GM23338 (cell line): ENCODE results near the gene UNC13C. TPM values are rescaled to one million over a fixed set of nuclear protein-coding genes. Genes with fewer than 3 reads are reported as not detected.

Experiments used
- ATAC-seq: fragments of 200-7000 bp; cut with Tn5 transposase; 3 replicates; pipeline ENCODE4 v1.9.1; 2020
- DNase-seq: peaks from one replicate; pipeline ENCODE4 v3.0.0-alpha.2; 2015; ENCODE audit warnings: low spot score
- H2AFZ ChIP-seq: fragments of 200-600 bp; sonication (generic); 2 replicates; pipeline ENCODE4 v1.8.0; 2016; ENCODE audit warnings: antibody characterized with exemption, mild to moderate bottlenecking, moderate library complexity
- H3F3A ChIP-seq: fragments of 200-600 bp; sonication (generic); replicated peaks from 2 replicates; pipeline ENCODE4 v1.8.0; 2017; ENCODE audit warnings: antibody characterized with exemption, mixed run types, low read depth
- H3K27ac ChIP-seq: fragments of 200-600 bp; sonication (generic); 2 replicates; pipeline ENCODE4 v1.6.1; 2016; ENCODE audit warnings: low read depth
- H3K27me3 ChIP-seq: fragments of 200-600 bp; sonication (generic); 2 replicates; pipeline ENCODE4 v1.8.0; 2016; ENCODE audit warnings: mild to moderate bottlenecking, mixed run types, moderate library complexity; ENCODE audit not compliant: insufficient read depth
- H3K36me3 ChIP-seq: fragments of 200-600 bp; sonication (generic); 2 replicates; pipeline ENCODE4 v1.8.0; 2016; ENCODE audit warnings: mild to moderate bottlenecking; ENCODE audit not compliant: insufficient read depth
- H3K4me1 ChIP-seq: fragments of 200-600 bp; sonication (generic); 2 replicates; pipeline ENCODE4 v1.8.0; 2016; ENCODE audit warnings: mild to moderate bottlenecking, moderate library complexity; ENCODE audit not compliant: insufficient read depth
- H3K4me2 ChIP-seq: fragments of 200-600 bp; sonication (generic); 2 replicates; pipeline ENCODE4 v1.7.1; 2017; ENCODE audit warnings: mixed run types
- H3K4me3 ChIP-seq: fragments of 200-600 bp; sonication (generic); 2 replicates; pipeline ENCODE4 v1.6.1; 2016; ENCODE audit warnings: mixed run types
- H3K79me2 ChIP-seq: fragments of 200-600 bp; sonication (generic); replicated peaks from 2 replicates; pipeline ENCODE4 v1.8.0; 2017; ENCODE audit warnings: mild to moderate bottlenecking; ENCODE audit not compliant: insufficient read depth
- H3K9me2 ChIP-seq: fragments of 200-600 bp; sonication (generic); 2 replicates; pipeline ENCODE4 v1.8.0; 2017; ENCODE audit not compliant: insufficient read depth
- H4K20me1 ChIP-seq: fragments of 200-600 bp; sonication (generic); replicated peaks from 2 replicates; pipeline ENCODE4 v1.8.0; 2017; ENCODE audit warnings: mild to moderate bottlenecking; ENCODE audit not compliant: insufficient read depth
- H3K27ac Mint-ChIP-seq: 2 replicates; pipeline ENCODE4 v1.8.0; 2020; ENCODE audit warnings: inconsistent platforms, mild to moderate bottlenecking, moderate library complexity, mixed read lengths
- H3K27me3 Mint-ChIP-seq: 3 replicates; pipeline ENCODE4 v1.8.0; 2022; ENCODE audit warnings: low read depth, mild to moderate bottlenecking, moderate library complexity, mixed read lengths, inconsistent platforms; ENCODE audit not compliant: insufficient read depth, poor library complexity
- H3K36me3 Mint-ChIP-seq: 3 replicates; pipeline ENCODE4 v1.8.0; 2021; ENCODE audit warnings: low read depth, mild to moderate bottlenecking, inconsistent platforms, moderate library complexity, mixed read lengths
- H3K4me1 Mint-ChIP-seq: 3 replicates; pipeline ENCODE4 v1.8.0; 2020; ENCODE audit warnings: mild to moderate bottlenecking, inconsistent platforms, mixed read lengths
- H3K4me3 Mint-ChIP-seq: 3 replicates; pipeline ENCODE4 v1.8.0; 2021; ENCODE audit warnings: moderate library complexity, mild to moderate bottlenecking, inconsistent platforms, mixed read lengths
- H3K9me3 Mint-ChIP-seq: 3 replicates; pipeline ENCODE4 v1.8.0; 2020; ENCODE audit warnings: moderate library complexity, mild to moderate bottlenecking, inconsistent platforms, mixed read lengths
- CREB1 ChIP-seq: fragments of 250-450 bp; sonication (Bioruptor Pico); IDR thresholded peaks from 2 replicates; pipeline ENCODE4 v1.5.0; 2020; ENCODE audit warnings: low read depth, mild to moderate bottlenecking, moderate library complexity
- NANOG ChIP-seq: IDR thresholded peaks from 2 replicates; pipeline ENCODE4 v1.6.1; 2016; ENCODE audit warnings: antibody characterized with exemption, borderline replicate concordance
- POLR2AphosphoS5 ChIP-seq: IDR thresholded peaks from 2 replicates; pipeline ENCODE4 v1.6.1; 2016; ENCODE audit warnings: antibody characterized with exemption, low read depth
- STAT1 ChIP-seq: IDR thresholded peaks from one replicate; pipeline ENCODE4 v1.6.1; 2016; ENCODE audit warnings: antibody characterized with exemption; ENCODE audit not compliant: unreplicated experiment
- ZNF114 ChIP-seq: fragments of 250-450 bp; sonication (Bioruptor Pico); IDR thresholded peaks from 2 replicates; pipeline ENCODE4 v1.5.0; 2020; ENCODE audit warnings: mild to moderate bottlenecking, moderate library complexity
- ZNF331 ChIP-seq: fragments of 250-450 bp; sonication (Bioruptor Pico); IDR thresholded peaks from 2 replicates; pipeline ENCODE4 v1.5.0; 2020; ENCODE audit warnings: low read depth, mild to moderate bottlenecking, moderate library complexity
- polyA plus RNA-seq: library from polyadenylated mRNA; unstranded; fragments of >200 nt; fragmentation: Nextera tagmentation; extraction: Ambion mirVana; gene quantifications from 2 replicates; pipeline ENCODE4 v1.2.1, GENCODE V29; 2016
- total RNA-seq: library from RNA; depleted of rRNA; stranded (reverse); fragments of >200 nt; shearing (Covaris generic); gene quantifications from 2 replicates; pipeline ENCODE4 v1.2.3, GENCODE V29; 2014
- TF ChIP-seq, protein P1 (sequence below), 2 experiments: fragments of 200-600 bp in 1 of 2; sonication (generic) in 1 of 2; conservative IDR thresholded peaks; 2 replicates each; pipeline versions ENCODE4 v1.5.1 to v1.6.1; 2016 to 2017; ENCODE audit warnings: antibody characterized with exemption in 2 of 2, low read depth in 2 of 2, mild to moderate bottlenecking in 2 of 2, moderate library complexity in 1 of 2
- TF ChIP-seq, protein P2 (sequence below): IDR thresholded peaks from one replicate; pipeline ENCODE4 v1.6.1; 2018; ENCODE audit warnings: antibody characterized with exemption; ENCODE audit not compliant: unreplicated experiment
- TF ChIP-seq, protein P3 (sequence below): fragments of 250-450 bp; sonication (Bioruptor Pico); IDR thresholded peaks from 2 replicates; pipeline ENCODE4 v1.5.0; 2020; ENCODE audit warnings: mild to moderate bottlenecking, moderate library complexity
- TF ChIP-seq, protein P4 (sequence below): IDR thresholded peaks from 2 replicates; pipeline ENCODE4 v1.6.1; 2016; ENCODE audit warnings: antibody characterized with exemption

UNC13C gene
- total and polyA plus RNA-seq, 2 experiments from 2014 or later, result 0.03 TPM; not detected in 1

DNA sequence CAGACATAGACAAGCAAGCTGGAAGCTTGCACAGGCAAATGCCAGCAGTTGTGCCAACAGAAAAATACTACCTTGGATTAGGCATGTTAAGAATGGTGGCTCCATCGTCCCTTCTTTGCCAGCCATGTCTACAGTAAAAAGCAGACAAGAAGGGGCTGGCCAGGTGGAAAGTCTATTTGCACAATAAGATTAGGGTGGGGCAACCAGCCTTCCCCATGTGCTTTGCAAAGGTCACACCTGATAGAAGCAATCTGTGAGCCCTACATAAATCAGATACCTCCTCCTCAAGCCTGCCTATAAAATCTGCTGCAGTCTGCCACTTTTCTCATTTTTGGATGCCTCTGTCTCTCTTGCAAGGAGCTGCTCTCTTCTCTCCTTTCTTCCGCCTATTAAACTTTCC lies 662.6 kb downstream of the UNC13C start:
- H3K4me3 ChIP-seq, result no peak overlapping the region
- Mint-ChIP-seq H3K4me1 (no peaks in the 10 kb centered on the region), H3K36me3 (no peaks in the 10 kb centered on the region), H3K4me3 (no peak overlapping the region), H3K9me3 (peaks cover 46% of the 10 kb centered on the region), H3K27me3 (no peaks in the 10 kb centered on the region), H3K27ac (no peak overlapping the region)
- no peak overlapping the region for H2AFZ ChIP-seq
- no peaks in the 10 kb centered on the region for H3F3A ChIP-seq
- 0 out of 2 replicates have a peak, but pooled peaks cover 4% of the 10 kb centered on the region for H3K36me3 ChIP-seq
- H3K9me2 ChIP-seq, result no peaks in the 10 kb centered on the region
- no peaks in the 10 kb centered on the region for H4K20me1 ChIP-seq
- no peak for TF ChIP-seq CREB1 (CRISPR knock-in tag)
- TF ChIP-seq ZNF114 (CRISPR knock-in tag), result no peak
- TF ChIP-seq, protein P1, sequence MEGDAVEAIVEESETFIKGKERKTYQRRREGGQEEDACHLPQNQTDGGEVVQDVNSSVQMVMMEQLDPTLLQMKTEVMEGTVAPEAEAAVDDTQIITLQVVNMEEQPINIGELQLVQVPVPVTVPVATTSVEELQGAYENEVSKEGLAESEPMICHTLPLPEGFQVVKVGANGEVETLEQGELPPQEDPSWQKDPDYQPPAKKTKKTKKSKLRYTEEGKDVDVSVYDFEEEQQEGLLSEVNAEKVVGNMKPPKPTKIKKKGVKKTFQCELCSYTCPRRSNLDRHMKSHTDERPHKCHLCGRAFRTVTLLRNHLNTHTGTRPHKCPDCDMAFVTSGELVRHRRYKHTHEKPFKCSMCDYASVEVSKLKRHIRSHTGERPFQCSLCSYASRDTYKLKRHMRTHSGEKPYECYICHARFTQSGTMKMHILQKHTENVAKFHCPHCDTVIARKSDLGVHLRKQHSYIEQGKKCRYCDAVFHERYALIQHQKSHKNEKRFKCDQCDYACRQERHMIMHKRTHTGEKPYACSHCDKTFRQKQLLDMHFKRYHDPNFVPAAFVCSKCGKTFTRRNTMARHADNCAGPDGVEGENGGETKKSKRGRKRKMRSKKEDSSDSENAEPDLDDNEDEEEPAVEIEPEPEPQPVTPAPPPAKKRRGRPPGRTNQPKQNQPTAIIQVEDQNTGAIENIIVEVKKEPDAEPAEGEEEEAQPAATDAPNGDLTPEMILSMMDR (conservative IDR thresholded peaks at IDR 0.05; ENCODE audit: low read depth in 2 of 2), result no peak
- TF ChIP-seq, protein P2, sequence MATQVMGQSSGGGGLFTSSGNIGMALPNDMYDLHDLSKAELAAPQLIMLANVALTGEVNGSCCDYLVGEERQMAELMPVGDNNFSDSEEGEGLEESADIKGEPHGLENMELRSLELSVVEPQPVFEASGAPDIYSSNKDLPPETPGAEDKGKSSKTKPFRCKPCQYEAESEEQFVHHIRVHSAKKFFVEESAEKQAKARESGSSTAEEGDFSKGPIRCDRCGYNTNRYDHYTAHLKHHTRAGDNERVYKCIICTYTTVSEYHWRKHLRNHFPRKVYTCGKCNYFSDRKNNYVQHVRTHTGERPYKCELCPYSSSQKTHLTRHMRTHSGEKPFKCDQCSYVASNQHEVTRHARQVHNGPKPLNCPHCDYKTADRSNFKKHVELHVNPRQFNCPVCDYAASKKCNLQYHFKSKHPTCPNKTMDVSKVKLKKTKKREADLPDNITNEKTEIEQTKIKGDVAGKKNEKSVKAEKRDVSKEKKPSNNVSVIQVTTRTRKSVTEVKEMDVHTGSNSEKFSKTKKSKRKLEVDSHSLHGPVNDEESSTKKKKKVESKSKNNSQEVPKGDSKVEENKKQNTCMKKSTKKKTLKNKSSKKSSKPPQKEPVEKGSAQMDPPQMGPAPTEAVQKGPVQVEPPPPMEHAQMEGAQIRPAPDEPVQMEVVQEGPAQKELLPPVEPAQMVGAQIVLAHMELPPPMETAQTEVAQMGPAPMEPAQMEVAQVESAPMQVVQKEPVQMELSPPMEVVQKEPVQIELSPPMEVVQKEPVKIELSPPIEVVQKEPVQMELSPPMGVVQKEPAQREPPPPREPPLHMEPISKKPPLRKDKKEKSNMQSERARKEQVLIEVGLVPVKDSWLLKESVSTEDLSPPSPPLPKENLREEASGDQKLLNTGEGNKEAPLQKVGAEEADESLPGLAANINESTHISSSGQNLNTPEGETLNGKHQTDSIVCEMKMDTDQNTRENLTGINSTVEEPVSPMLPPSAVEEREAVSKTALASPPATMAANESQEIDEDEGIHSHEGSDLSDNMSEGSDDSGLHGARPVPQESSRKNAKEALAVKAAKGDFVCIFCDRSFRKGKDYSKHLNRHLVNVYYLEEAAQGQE, result no peak
- TF ChIP-seq STAT1, result no peak
- TF ChIP-seq, protein P3, sequence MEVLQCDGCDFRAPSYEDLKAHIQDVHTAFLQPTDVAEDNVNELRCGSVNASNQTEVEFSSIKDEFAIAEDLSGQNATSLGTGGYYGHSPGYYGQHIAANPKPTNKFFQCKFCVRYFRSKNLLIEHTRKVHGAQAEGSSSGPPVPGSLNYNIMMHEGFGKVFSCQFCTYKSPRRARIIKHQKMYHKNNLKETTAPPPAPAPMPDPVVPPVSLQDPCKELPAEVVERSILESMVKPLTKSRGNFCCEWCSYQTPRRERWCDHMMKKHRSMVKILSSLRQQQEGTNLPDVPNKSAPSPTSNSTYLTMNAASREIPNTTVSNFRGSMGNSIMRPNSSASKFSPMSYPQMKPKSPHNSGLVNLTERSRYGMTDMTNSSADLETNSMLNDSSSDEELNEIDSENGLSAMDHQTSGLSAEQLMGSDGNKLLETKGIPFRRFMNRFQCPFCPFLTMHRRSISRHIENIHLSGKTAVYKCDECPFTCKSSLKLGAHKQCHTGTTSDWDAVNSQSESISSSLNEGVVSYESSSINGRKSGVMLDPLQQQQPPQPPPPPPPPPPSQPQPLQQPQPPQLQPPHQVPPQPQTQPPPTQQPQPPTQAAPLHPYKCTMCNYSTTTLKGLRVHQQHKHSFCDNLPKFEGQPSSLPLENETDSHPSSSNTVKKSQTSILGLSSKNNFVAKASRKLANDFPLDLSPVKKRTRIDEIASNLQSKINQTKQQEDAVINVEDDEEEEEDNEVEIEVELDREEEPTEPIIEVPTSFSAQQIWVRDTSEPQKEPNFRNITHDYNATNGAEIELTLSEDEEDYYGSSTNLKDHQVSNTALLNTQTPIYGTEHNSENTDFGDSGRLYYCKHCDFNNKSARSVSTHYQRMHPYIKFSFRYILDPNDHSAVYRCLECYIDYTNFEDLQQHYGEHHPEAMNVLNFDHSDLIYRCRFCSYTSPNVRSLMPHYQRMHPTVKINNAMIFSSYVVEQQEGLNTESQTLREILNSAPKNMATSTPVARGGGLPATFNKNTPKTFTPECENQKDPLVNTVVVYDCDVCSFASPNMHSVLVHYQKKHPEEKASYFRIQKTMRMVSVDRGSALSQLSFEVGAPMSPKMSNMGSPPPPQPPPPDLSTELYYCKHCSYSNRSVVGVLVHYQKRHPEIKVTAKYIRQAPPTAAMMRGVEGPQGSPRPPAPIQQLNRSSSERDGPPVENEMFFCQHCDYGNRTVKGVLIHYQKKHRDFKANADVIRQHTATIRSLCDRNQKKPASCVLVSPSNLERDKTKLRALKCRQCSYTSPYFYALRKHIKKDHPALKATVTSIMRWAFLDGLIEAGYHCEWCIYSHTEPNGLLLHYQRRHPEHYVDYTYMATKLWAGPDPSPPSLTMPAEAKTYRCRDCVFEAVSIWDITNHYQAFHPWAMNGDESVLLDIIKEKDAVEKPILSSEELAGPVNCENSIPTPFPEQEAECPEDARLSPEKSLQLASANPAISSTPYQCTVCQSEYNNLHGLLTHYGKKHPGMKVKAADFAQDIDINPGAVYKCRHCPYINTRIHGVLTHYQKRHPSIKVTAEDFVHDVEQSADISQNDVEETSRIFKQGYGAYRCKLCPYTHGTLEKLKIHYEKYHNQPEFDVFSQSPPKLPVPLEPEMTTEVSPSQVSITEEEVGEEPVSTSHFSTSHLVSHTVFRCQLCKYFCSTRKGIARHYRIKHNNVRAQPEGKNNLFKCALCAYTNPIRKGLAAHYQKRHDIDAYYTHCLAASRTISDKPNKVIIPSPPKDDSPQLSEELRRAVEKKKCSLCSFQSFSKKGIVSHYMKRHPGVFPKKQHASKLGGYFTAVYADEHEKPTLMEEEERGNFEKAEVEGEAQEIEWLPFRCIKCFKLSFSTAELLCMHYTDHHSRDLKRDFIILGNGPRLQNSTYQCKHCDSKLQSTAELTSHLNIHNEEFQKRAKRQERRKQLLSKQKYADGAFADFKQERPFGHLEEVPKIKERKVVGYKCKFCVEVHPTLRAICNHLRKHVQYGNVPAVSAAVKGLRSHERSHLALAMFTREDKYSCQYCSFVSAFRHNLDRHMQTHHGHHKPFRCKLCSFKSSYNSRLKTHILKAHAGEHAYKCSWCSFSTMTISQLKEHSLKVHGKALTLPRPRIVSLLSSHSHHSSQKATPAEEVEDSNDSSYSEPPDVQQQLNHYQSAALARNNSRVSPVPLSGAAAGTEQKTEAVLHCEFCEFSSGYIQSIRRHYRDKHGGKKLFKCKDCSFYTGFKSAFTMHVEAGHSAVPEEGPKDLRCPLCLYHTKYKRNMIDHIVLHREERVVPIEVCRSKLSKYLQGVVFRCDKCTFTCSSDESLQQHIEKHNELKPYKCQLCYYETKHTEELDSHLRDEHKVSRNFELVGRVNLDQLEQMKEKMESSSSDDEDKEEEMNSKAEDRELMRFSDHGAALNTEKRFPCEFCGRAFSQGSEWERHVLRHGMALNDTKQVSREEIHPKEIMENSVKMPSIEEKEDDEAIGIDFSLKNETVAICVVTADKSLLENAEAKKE, result no peak
- TF ChIP-seq ZNF331 (CRISPR knock-in tag), result no peak
- TF ChIP-seq POLR2AphosphoS5, result no peak
- no peak for TF ChIP-seq NANOG
- TF ChIP-seq, protein P4, sequence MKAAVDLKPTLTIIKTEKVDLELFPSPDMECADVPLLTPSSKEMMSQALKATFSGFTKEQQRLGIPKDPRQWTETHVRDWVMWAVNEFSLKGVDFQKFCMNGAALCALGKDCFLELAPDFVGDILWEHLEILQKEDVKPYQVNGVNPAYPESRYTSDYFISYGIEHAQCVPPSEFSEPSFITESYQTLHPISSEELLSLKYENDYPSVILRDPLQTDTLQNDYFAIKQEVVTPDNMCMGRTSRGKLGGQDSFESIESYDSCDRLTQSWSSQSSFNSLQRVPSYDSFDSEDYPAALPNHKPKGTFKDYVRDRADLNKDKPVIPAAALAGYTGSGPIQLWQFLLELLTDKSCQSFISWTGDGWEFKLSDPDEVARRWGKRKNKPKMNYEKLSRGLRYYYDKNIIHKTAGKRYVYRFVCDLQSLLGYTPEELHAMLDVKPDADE, result no peak
- no peaks in the 10 kb centered on the region for H3K27me3 ChIP-seq
- no peak overlapping the region for H3K27ac ChIP-seq
- DNase-seq, result no peak
- ATAC-seq, result no peak
- no peaks in the 10 kb centered on the region for H3K79me2 ChIP-seq
- H3K4me2 ChIP-seq, result no peak overlapping the region
- H3K4me1 ChIP-seq, result no peaks in the 10 kb centered on the region
